Esophagus muscularis mucosa (tissue), 3 donors: ENCODE measurements around the gene CRISPLD2.

Experiments
- CTCF ChIP-seq, 3 experiments: fragments of 200-600 bp in 2 of 3; fragments of 450-650 bp in 1 of 3; sonication (generic) in 2 of 3; IDR thresholded peaks; one replicate each; pipeline ENCODE4 v1.5.1; 2017 to 2019; ENCODE audit warnings: antibody characterized with exemption in 3 of 3, mild to moderate bottlenecking in 2 of 3, moderate library complexity in 1 of 3
- POLR2A ChIP-seq: fragments of 450-650 bp; IDR thresholded peaks from one replicate; pipeline ENCODE4 v1.6.1; 2017; ENCODE audit warnings: antibody characterized with exemption, moderate library complexity, mild to moderate bottlenecking, low read depth
- POLR2AphosphoS5 ChIP-seq, 2 donors: sonication (generic); formaldehyde crosslinking; IDR thresholded peaks; one replicate each; pipeline ENCODE4 v1.6.1; 2017; ENCODE audit warnings: antibody characterized with exemption in 2 of 2

GRCh38 chr16:84791501-84791900, 28.3 kb upstream of the CRISPLD2 start:
- no peak for TF ChIP-seq CTCF (IDR thresholded peaks at IDR 0.05)
- no peak for TF ChIP-seq POLR2A
- no peak for TF ChIP-seq POLR2AphosphoS5 (IDR thresholded peaks at IDR 0.05)
